Measurements from ENCODE around the gene UBQLNL.

Gene UBQLNL

DNA sequence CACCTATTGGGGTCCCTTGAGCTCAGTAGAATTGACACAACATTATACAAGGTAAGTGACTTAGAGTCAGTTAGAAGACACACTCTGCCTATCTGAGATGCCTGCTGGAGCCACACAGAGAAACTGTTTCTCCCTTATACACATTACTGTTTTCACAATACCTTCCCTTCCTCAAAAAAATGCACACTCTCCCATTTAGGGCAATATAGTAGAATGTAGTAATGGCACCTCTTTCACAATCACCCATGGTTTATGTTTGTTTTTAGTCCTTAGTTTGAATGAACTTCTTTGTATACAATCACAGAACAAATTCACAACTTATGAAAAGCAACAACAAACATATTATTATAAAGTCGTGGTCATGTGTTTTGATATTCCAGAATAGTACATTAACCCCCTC, 17.5 kb upstream of the UBQLNL start:
- DNase-seq: no peak
- Histone ChIP-seq H3K36me3 (replicated peaks) (no peaks in the 10 kb centered on the region), H3K4me3 (ENCODE audit: low read depth, low read length) (no peak overlapping the region), H3K27ac (no peak overlapping the region), H3K27me3 (replicated peaks) (no peaks in the 10 kb centered on the region)
- TF ChIP-seq, protein P1, sequence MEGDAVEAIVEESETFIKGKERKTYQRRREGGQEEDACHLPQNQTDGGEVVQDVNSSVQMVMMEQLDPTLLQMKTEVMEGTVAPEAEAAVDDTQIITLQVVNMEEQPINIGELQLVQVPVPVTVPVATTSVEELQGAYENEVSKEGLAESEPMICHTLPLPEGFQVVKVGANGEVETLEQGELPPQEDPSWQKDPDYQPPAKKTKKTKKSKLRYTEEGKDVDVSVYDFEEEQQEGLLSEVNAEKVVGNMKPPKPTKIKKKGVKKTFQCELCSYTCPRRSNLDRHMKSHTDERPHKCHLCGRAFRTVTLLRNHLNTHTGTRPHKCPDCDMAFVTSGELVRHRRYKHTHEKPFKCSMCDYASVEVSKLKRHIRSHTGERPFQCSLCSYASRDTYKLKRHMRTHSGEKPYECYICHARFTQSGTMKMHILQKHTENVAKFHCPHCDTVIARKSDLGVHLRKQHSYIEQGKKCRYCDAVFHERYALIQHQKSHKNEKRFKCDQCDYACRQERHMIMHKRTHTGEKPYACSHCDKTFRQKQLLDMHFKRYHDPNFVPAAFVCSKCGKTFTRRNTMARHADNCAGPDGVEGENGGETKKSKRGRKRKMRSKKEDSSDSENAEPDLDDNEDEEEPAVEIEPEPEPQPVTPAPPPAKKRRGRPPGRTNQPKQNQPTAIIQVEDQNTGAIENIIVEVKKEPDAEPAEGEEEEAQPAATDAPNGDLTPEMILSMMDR (IDR thresholded peaks at IDR 0.05; ENCODE audit: low read depth, low read length, missing control alignments): no peak
- in situ Hi-C loops (cut with HindIII; ENCODE audit: low pct_ligation_motif_present, low sequenced_read_pairs): no loop called here

DNA sequence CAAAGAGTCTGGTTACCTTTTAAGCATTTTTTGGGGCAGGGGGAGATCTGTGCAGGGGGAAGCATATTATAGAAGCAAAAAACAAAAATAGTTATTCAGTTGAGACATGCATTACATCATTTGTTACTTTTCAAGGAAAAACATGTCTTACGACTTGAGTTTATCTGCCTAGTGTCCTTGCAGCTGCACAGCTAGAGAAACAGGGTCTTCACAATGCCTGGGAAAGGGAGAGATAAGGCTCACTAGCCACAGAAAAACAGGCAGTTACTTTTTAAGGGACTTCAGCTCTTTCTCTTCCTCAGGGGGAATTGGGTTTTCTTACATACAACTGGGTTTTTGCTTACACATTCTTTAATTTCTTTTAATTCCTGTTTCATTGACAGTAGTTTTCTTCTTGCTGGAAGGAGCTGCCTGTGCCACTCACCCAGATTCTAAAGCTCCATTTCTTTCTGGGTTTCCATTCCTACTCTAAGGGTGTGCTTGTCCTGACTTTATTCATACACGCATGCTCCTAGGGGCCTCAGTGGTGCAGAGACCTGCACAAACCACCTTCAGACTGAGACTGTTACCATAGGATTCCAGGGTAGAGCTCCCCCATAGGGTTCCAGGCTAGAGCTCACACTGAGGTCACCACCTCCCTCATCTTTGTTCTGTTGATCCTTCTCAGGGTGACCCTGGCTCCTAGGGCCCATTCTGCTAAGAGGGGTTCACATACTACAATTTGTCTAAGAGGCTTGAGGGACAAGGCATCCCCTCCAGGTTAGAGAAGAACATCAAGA, 14.7 kb upstream of the UBQLNL start:
- H3K36me3 ChIP-seq (replicated peaks): no peaks in the 10 kb centered on the region
- TF ChIP-seq, protein P1 (IDR thresholded peaks at IDR 0.05; ENCODE audit: low read depth, low read length, missing control alignments): no peak
- H3K27me3 ChIP-seq (replicated peaks): no peaks in the 10 kb centered on the region
- no peak for DNase-seq
- in situ Hi-C loops (cut with HindIII; ENCODE audit: low pct_ligation_motif_present, low sequenced_read_pairs): no loop called here
- H3K27ac ChIP-seq: no peak overlapping the region
- no peak overlapping the region for H3K4me3 ChIP-seq (ENCODE audit: low read depth, low read length)

DNA sequence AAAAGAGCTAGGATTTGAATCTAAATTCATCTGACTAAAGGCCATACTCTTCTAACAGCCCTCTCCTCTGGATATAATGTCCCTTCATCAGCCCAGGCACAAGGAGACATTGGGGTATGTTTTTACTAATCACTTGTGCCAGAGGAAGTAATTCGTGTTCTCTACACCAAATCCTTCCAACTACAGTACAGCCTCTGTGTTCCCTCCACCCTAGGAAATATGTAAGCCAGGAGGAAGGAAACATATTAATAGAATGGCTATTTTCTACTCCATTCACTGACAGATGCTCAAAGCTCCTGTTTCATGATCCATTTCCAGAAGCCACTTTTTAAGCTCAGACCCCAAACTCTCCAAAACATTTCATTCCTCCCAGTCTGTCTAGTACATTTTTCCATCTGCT, 12.0 kb upstream of the UBQLNL start:
- no peaks in the 10 kb centered on the region for H3K36me3 ChIP-seq (replicated peaks)
- no peak for DNase-seq
- H3K27me3 ChIP-seq (replicated peaks): no peaks in the 10 kb centered on the region
- TF ChIP-seq, protein P1 (IDR thresholded peaks at IDR 0.05; ENCODE audit: low read depth, low read length, missing control alignments): no peak
- in situ Hi-C loops (cut with HindIII; ENCODE audit: low pct_ligation_motif_present, low sequenced_read_pairs): no loop called here
- H3K4me3 ChIP-seq (ENCODE audit: low read depth, low read length): no peak overlapping the region
- H3K27ac ChIP-seq: no peak overlapping the region

DNA sequence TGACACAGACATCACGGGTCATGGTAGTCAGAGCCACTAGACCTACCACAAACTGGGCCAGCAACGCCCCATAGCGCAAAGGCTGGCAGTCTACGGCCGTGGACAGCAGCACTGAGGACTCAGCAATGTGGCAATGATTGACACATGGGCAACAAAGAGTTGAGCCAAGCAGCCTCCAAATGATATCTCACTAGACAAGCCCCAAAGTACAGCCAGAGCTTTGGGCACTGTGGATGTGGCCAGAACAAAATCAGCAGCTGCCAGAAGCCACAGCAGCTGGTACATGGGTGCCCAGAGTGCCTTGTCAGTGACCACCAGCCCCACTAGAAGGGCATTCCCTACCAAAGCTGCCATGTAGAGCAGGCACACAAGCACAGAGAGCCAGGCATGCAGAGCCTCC, 11.2 kb upstream of the UBQLNL start:
- no peak overlapping the region for H3K4me3 ChIP-seq (ENCODE audit: low read depth, low read length)
- DNase-seq: no peak
- no peak overlapping the region for H3K27ac ChIP-seq
- TF ChIP-seq, protein P1 (IDR thresholded peaks at IDR 0.05; ENCODE audit: low read depth, low read length, missing control alignments): no peak
- no peaks in the 10 kb centered on the region for H3K36me3 ChIP-seq (replicated peaks)
- no peaks in the 10 kb centered on the region for H3K27me3 ChIP-seq (replicated peaks)
- in situ Hi-C loops (cut with HindIII; ENCODE audit: low pct_ligation_motif_present, low sequenced_read_pairs): no loop called here

DNA sequence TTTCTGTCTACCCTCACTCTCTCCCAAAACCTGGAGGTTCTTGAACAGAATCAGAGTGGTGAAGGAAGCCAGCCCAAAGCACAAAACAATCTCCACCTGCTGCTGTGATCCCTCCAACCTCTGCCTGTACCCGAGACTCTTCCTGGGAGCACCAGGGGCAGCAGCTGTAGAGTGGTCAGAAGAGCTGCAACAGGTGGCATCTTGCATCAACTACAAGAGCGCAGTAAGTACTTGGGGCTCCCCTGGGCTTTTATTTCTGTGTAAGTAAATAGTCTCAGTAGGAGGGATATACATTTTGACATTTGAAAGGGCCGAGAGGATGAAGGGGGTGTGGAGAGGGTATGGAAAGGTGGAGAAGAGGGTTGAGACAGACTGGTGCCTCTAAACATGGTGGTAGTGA, 8.3 kb upstream of the UBQLNL start:
- Histone ChIP-seq H3K4me3 (ENCODE audit: low read depth, low read length) (no peak overlapping the region), H3K27ac (no peak overlapping the region), H3K27me3 (replicated peaks) (no peaks in the 10 kb centered on the region), H3K36me3 (replicated peaks) (no peaks in the 10 kb centered on the region)
- DNase-seq: no peak
- in situ Hi-C loops (cut with HindIII; ENCODE audit: low pct_ligation_motif_present, low sequenced_read_pairs): no loop called here
- TF ChIP-seq, protein P1 (IDR thresholded peaks at IDR 0.05; ENCODE audit: low read depth, low read length, missing control alignments): no peak

DNA sequence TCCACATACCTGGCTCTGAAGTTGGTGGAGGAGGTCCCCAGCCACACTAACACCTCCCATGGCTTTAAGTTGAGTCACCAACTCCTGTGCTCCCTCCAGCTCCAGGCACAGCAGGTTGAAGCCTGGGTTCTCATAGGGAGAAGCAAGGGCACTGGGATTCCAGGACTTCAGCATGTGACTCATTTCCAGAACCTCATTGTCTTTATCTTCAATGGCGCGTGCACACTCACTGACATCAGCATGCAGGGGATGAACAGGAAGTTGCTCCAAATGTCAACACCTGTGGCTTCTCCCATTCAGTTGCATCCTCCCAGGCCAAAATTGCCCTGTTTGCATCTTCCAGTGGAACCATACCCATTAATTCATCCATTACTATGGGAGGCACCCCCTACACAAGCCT, 5.8 kb upstream of the UBQLNL start:
- TF ChIP-seq, protein P1 (IDR thresholded peaks at IDR 0.05; ENCODE audit: low read depth, low read length, missing control alignments): no peak
- in situ Hi-C loops (cut with HindIII; ENCODE audit: low pct_ligation_motif_present, low sequenced_read_pairs): no loop called here
- no peaks in the 10 kb centered on the region for H3K27me3 ChIP-seq (replicated peaks)
- DNase-seq: no peak
- no peaks in the 10 kb centered on the region for H3K36me3 ChIP-seq (replicated peaks)
- H3K4me3 ChIP-seq (ENCODE audit: low read depth, low read length): no peak overlapping the region
- H3K27ac ChIP-seq: no peak overlapping the region
